ENCODE data around the gene SV2A.
"Not testable (repeated sequence)": the region's sequence is repeated elsewhere in the genome, so short reads cannot be mapped to it uniquely, and the experiment has no call there.

SV2A gene

DNA sequence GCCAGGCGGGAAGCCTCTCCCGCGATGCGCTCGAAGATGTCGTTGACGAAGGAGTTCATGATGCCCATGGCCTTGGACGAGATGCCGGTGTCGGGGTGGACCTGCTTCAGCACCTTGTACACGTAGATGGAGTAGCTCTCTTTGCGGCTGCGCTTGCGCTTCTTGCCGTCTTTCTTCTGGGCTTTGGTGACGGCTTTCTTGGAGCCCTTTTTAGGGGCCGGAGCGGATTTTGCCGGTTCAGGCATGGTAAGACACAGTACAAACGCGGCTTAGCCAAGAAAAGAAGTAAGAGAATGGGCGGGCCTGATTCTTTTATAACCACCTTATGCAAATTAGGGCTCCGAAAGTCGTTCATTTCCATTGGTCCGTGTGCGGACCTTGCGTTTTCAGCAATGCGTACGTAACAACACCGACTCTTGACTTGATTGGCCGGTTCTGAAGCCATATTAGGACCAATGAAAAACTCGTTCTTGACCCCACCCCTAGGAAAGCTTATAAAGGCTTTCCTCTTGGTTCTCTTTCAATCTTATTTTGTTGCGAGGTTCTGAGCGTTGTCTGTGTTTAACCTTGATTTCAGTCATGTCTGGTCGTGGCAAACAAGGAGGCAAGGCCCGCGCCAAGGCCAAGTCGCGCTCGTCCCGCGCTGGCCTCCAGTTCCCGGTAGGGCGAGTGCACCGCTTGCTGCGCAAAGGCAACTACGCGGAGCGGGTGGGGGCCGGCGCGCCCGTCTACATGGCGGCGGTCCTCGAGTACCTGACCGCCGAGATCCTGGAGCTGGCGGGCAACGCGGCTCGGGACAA lies 31.0 kb downstream of the SV2A start:
- peak; percentile 72 to 77 for DNase-seq (ENCODE audit: low read depth in 2 of 2)

DNA sequence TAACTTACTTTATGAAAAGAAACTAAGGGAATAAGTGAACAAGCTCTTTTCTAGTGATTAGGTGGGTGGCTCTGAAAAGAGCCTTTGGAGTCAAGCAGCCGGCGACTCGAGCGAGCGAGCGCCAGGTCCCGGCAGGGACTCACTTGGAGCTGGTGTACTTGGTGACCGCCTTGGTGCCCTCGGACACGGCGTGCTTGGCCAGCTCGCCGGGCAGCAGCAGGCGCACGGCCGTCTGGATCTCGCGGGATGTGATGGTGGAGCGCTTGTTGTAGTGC lies 31.6 kb downstream of the SV2A start:
- DNase-seq (ENCODE audit: low read depth in 2 of 2), result not testable (repeated sequence)

DNA sequence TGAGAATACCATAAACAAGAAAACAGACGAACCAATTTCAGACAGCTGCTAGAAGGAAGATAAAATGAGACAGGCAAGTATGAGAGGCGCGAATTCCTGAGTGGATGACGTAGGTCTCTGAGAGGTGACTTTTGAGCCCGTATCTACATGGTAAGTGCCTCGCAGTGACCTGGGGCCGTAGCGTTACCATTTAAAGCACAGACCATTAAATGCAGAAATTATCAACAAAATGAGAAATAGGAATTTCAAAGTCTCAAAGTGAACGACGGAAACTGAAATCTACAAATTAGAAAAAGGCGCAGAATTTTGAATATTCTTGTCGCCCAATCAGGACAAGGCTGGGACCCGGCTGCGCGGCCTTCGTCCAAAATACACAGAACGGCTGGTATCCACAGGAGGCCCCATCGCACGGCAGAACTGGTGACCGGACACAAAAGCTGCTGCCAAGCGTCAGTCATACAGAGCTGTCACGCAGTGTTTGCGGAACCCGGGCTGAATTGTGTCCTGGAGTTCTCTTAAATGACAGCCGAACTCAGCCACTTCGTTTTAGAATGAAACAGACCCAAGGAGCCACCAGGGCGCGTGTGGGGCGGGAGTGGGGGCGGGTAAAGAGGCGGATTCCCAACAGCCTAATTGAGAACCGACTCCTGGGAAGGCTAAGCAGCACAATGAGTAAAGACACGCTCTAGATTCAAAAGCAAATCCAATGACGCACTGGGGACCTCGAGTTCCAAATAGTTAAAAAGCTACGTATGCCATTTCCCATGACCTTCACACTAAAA lies 32.1 kb downstream of the SV2A start:
- DNase-seq (ENCODE audit: low read depth in 2 of 2), result peak; percentile 68 to 81

DNA sequence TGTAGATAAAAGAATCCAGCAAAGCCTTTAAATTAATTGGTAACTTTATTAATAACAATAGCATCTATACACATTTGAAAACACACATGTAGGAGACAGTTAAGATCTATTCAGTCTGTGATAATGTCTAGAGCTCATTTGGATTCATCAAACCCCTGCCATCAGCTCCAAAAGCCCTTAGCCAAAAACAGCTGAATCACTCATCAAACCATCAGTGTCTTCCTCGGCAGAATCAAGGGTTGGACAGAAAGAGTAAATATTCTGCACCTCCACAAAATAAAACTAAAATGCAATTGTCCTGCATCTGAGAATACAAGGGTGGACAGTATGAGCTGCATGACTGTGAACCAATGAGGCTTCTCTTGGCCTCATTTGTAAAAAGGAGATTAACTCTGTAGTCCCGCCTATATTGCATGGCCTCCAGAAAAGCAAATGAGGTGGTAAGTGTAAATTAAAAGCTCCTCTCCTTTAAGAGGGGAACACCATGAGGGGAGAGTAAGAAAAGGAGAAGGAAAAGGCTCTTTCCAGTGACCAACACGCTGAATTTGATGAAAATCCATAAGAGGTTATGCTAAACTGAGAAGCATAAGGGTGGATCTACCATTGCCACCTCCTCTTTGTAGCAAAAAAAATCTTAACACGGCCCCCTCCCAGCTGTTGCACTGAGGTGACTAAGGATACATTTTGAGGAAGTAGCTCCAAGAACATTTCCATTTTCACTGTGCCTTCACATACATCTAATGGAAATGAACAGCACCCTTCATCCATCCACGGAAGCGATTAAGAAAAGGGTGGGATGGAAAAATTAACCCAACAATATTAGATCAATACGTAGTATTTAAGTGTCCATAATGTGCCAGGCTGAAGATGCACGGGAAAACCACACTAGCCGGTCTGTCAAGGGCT lies 33.0 kb downstream of the SV2A start:
- peak; percentile 18 to 20 for DNase-seq (ENCODE audit: low read depth in 2 of 2)

DNA sequence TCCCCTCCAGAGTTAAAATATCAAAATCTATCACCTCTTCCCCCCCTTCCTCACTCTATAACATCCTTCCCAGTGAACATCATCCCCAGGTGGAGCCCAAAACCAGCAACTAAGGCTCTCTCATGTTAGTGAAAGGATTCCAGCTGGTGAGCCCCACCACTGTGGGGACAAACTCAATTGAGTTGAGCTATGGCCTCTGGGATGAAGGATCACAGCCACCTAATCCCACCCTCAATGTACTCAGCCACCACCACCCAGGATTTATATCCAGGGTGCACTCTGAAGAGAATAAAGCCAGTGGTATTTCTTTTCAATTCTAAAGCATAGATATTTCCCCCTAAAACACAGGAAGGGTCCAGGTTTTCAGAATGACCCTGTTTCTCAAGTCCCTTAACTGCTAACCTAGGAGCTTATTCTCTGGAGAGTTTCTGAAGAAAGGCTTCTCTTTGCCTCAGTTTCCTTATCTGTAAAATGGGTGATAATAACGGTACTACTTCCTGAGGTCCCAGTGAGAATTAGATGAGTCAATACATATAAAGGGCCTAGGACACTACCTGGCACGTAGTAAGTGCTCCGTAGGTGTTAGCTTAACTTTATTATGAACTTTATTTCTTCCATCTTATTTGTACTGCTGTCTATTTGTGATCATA lies 33.9 kb downstream of the SV2A start:
- DNase-seq (ENCODE audit: low read depth in 2 of 2), result no peak

DNA sequence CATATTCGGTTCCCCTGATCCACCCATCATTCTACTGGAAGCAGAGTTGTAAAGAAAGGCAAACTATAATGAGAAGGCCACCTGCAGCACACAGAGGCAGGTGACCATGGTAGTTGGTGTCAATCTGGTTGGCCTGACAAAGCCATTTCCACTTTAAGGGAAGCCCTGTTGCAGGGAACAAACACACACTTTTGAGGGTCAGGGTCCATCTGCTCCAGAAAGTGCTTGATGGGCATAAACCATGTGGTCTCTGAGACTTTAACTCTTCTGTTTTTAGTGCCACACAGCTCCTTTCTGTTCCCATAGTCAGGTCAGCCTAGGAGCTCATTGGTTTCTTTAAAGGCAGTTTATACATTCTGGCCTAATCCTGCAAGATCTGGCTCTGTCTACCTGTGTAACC lies 35.8 kb downstream of the SV2A start:
- no peak for DNase-seq (ENCODE audit: low read depth in 2 of 2)

DNA sequence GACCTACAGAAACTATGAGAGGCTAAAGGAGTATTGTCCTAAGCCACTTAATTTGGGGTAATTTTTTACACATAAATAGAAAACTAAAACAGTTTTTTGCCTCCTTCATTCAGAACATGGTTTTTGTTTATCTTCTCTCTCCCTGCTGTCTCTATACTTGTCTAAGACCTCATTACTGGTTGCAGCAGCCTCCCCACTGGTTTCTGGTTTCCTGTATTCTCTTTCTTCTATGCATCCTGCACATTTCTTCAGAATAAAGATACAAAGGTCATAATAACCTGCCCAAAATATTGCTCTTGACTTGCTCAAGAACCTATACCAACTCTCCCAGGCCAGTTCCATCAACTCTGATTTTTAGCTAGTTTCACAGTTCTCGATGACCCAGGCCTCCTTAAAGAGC lies 38.1 kb downstream of the SV2A start:
- DNase-seq (ENCODE audit: low read depth in 2 of 2), result no peak

DNA sequence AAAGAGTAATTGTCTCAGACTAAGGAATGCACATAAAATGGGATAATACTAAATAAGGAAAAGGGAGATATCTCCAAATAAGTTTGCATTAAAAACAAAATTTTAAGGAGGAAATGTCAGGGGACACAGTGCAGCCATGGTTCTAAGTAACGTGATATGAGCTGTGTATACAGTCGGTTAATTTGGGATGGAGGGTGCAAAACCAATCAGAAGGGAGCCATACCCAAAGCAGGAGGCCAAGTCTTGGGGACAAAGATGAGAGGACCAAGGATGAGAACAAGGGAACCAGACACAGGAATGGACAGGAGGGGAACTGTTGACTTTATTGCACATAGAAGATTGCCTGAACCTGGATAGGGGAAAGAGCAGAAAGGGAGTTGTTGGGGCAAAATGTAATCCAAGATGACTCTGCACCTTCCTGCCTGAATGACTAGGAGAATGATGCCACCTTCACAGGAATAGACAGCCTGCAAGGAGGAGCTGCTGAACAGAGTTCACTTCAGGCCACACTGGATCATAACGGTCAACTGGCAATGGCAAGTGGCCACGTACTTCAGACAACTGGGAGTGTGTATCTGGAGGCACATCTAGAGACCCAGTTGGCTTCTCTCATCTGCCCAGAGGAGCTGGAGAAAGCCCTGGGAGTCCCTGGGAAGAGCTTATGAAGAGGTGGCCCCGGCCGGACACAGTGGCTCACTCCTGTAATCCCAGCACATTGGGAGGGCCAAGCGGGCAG lies 40.3 kb downstream of the SV2A start:
- DNase-seq (ENCODE audit: low read depth in 2 of 2), result no peak

DNA sequence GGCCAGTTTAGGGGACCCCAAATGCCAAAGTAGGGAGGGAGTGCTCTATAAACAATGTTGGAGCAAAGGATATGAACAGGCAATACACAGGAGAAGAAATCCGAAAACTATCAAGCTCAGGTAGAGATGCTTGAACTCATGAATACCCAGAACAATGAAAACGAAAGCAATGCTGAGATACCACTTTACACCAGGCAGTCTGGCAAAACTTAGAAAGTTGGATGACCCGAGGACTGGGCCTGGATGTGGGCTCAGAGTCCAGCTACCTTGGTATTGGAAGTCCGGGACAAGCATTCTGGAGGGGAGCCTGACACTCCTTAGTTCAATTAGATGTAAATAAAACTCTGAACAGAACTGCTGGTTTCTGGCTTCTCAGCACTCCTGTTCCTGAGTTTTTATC lies 44.6 kb downstream of the SV2A start:
- DNase-seq (ENCODE audit: low read depth in 2 of 2), result not testable (repeated sequence)

DNA sequence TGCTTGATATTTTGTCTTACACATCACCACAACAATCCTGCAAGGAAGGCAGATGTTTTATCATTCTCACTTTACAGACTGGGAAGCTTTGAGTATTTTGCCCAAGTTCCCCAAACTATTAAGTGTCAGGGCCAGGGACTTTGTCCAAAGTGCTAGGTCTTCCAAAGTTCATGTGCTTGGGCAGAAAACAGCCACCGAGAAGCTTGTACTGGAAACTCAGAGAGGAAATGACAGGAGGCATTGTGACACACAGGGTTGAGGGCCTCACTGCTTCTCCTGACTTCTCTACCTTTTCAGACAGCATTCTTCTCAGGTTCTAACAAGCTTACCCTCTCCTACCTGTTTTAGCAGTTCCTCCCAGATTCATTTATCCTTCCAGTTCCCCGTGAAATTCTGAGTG lies 50.8 kb downstream of the SV2A start:
- DNase-seq (ENCODE audit: low read depth in 2 of 2), result not testable (repeated sequence)

DNA sequence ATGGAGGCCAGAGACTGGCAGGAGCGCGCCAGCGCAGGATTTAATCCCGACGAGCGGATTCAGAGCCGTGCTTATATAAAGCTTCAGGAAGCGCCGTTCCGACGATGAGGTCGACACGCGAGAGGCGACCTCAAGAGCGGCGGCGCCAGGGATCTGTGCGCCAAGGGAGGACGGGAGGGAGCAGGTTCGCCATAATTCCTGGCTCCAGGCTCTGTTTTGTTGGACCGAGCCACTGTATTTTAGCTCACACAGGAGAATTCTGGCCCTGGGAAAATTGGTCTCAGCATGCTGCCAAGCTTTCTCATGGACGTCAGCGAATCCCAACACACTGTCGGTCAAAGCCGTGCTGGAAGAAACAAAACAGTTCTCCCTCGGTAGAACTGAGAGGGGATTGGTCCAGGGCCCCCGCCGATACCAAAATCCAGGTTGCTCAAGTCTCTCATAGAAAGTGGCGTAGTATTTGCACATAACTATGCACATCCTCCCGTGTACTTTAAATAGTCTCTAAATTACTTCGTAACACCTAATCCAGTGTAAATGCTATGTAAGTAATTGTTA lies 56.1 kb downstream of the SV2A start:
- not testable (repeated sequence) for DNase-seq (ENCODE audit: low read depth in 2 of 2)

DNA sequence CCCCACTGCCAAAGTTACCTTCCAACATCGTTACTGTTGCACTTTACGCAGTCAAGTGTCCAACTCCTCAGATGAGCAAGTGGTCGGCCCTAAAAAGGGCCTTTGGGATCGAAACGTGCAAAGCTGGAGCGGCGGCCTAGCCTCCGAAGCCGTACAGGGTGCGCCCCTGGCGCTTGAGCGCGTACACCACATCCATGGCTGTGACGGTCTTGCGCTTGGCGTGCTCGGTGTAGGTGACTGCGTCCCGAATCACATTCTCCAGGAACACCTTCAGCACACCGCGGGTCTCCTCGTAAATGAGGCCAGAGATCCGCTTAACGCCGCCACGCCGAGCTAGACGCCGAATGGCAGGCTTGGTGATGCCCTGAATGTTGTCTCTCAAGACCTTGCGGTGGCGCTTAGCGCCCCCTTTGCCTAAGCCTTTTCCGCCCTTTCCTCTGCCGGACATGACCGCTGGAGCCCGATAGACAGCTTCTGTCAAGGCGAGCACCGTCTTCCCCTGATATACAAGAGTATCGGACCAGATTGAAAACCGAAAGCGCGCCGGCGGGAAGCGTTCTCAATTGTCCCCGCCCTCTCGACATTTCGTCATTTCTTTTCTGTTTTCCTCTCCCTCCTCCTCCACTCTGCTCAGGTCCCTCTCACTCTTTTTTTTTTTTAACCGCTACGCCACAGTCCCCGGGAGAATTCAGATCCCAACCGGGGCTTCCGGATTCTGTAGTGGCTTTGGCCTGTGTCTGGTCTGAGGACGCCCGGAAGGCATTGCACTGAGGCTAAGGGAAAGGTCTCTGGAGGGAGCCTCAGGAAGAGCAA lies 56.8 kb downstream of the SV2A start:
- not testable (repeated sequence) for DNase-seq (ENCODE audit: low read depth in 2 of 2)

DNA sequence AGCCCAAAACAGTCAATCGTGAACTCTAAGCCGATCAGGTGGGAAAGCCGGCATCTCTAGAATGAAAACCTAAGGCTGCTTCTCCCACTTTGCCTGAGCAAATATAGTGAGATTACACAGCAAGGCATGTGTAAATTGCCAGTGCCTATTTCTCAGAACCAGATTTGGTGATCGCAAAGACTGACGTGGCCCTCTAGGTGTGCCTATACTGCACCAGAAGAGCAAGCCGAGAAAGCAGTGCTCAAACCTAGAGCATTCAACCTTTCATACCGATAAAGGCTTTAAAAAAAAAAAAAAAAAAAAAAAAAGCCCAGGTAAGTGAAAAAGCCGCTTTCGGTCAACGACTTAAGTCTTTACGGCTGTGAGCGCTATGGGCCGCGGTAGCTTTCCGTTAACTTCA lies 57.4 kb downstream of the SV2A start:
- DNase-seq (ENCODE audit: low read depth in 2 of 2), result not testable (repeated sequence)

Data from stimulated activated CD4-positive, alpha-beta T cell treated with anti-CD3 and anti-CD28 coated beads, Interleukin-15, amount 100 ng/mL, for 48 hours (primary cell).